BLaER1 treated with 17β-estradiol and CSF1 and Interleukin-3, amounts not matched to agents 10 nM and 100 nM (cell line): Measurements from ENCODE around the gene IL17RD.

Experiments
- H3K27ac ChIP-seq, 11 experiments: shearing (Covaris generic); formaldehyde crosslinking; 2 replicates each; pipeline ENCODE4 v1.8.1; 2022
- H3K27me3 ChIP-seq, 11 experiments: shearing (Covaris generic); formaldehyde crosslinking; 2 replicates each; pipeline ENCODE4 v1.8.1; 2022
- H3K36me3 ChIP-seq, 11 experiments: shearing (Covaris generic); formaldehyde crosslinking; 2 replicates each; pipeline ENCODE4 v1.8.1; 2022
- H3K4me1 ChIP-seq, 10 experiments: shearing (Covaris generic); formaldehyde crosslinking; 2 replicates each; pipeline ENCODE4 v1.8.1; 2022
- H3K4me2 ChIP-seq, 11 experiments: shearing (Covaris generic); formaldehyde crosslinking; 2 replicates each; pipeline ENCODE4 v1.8.1; 2022
- H3K4me3 ChIP-seq, 10 experiments: shearing (Covaris generic); formaldehyde crosslinking; 2 replicates each; pipeline ENCODE4 v1.8.1; 2022
- H3K9ac ChIP-seq, 11 experiments: shearing (Covaris generic); formaldehyde crosslinking; 2 replicates each; pipeline ENCODE4 v1.8.1; 2022
- H3K9me3 ChIP-seq, 11 experiments: shearing (Covaris generic); formaldehyde crosslinking; replicated peaks in 1 of 11; 2 replicates each; pipeline ENCODE4 v1.8.1; 2022
- H4K20me1 ChIP-seq, 11 experiments: shearing (Covaris generic); formaldehyde crosslinking; 2 replicates each; pipeline ENCODE4 v1.8.1; 2022
- Cebpa-rat ChIP-seq, 11 experiments: shearing (Covaris generic); IDR thresholded peaks; 2 replicates each; pipeline ENCODE4 v1.8.1; 2022

Gene IL17RD

GRCh38 chr3:57109437-57110199 is 55.5 kb downstream of the IL17RD start:
- Histone ChIP-seq H3K4me3 (no peak overlapping the region), H3K27me3 (no peaks in the 10 kb centered on the region), H4K20me1 (no peaks in the 10 kb centered on the region), H3K36me3 (no peaks in the 10 kb centered on the region), H3K27ac (no peak overlapping the region), H3K9me3 (no peaks in the 10 kb centered on the region), H3K4me2 (no peak overlapping the region), H3K9ac (no peak overlapping the region), H3K4me1 (no peaks in the 10 kb centered on the region)
- TF ChIP-seq Cebpa-rat (IDR thresholded peaks at IDR 0.05): no peak

GRCh38 chr3:57108684-57109083 is 56.5 kb downstream of the IL17RD start:
- no peak overlapping the region for H3K9ac ChIP-seq
- no peaks in the 10 kb centered on the region for H3K4me1 ChIP-seq
- H3K4me2 ChIP-seq: no peak overlapping the region
- H3K4me3 ChIP-seq: no peak overlapping the region
- no peaks in the 10 kb centered on the region for H3K27me3 ChIP-seq
- H3K27ac ChIP-seq: no peak overlapping the region
- H3K9me3 ChIP-seq: no peaks in the 10 kb centered on the region
- no peak for TF ChIP-seq Cebpa-rat (IDR thresholded peaks at IDR 0.05)
- H4K20me1 ChIP-seq: no peaks in the 10 kb centered on the region
- no peaks in the 10 kb centered on the region for H3K36me3 ChIP-seq

DNA sequence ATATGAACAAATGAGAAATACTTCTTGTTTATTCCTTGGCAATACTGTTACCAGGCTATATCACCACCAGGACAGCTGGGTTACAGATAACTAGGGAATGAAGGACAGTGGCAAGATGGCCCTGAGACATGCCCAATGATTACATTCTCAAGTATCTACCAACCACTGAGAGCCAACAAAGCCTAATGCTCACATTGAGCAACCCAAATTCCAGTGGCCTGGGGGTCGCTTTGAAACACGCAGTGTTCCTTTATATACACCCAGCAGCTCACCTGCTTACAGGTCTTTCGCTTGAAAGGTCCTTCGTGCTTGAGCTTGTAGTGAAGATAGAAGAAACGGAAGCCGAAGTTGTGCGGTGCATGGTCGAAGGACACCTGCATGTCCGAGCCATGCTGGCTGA is 59.6 kb downstream of the IL17RD start:
- Histone ChIP-seq H3K27me3 (no peaks in the 10 kb centered on the region), H3K9ac (no peak overlapping the region), H3K4me3 (no peak overlapping the region), H3K27ac (no peak overlapping the region), H4K20me1 (no peaks in the 10 kb centered on the region), H3K36me3 (no peaks in the 10 kb centered on the region), H3K9me3 (no peaks in the 10 kb centered on the region), H3K4me2 (no peak overlapping the region), H3K4me1 (no peaks in the 10 kb centered on the region)
- TF ChIP-seq Cebpa-rat (IDR thresholded peaks at IDR 0.05): no peak

DNA sequence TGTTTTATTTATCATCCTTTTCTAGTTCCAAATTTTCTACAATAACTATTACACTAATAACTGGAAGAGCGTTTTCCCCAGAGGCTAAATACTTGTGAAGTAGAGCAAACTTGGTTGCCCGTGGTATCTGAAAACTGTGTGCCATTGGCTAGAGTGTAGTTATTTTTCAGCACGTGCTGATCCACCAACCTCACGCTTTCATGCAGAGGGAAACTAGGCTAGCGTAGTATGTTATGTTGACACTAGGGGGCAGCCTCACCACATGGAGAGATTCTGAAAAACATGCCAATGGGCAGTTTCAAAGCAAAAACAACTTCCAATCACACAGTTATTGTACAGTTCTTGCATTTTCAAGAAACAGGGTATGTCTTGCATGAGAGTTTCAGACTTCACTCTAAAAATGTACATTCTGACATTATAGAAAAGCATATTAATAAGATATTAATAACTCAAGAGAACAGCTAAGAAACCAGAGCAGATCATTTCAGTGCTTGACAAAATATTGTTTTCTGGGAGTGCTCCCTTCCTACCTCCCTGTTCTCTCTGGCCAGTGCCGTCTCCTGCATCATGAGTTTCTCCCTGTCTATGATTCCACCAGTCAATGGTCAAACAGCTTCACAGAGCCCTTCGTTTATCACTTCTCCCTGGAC is 65.0 kb downstream of the IL17RD start:
- no peaks in the 10 kb centered on the region for H4K20me1 ChIP-seq
- H3K36me3 ChIP-seq: no peaks in the 10 kb centered on the region
- H3K9me3 ChIP-seq: no peaks in the 10 kb centered on the region
- H3K27ac ChIP-seq: no peak overlapping the region
- peak overlapping the region in 3 of 11 experiments; percentile 27 to 38 (median 29); a peak in 2 of 22 replicates for H3K4me2 ChIP-seq
- H3K4me3 ChIP-seq: no peak overlapping the region
- H3K27me3 ChIP-seq: no peaks in the 10 kb centered on the region
- TF ChIP-seq Cebpa-rat (IDR thresholded peaks at IDR 0.05): no peak
- no peak overlapping the region for H3K9ac ChIP-seq
- H3K4me1 ChIP-seq: 0 out of 20 replicates have a peak, but pooled peaks cover 0 to 5% (median 0%) of the 10 kb centered on the region in 10 experiments

GRCh38 chr3:57098418-57099310 is 66.5 kb downstream of the IL17RD start:
- no peaks in the 10 kb centered on the region for H3K9me3 ChIP-seq
- no peak overlapping the region for H3K9ac ChIP-seq
- peaks cover 0 to 15% (median 0%) of the 10 kb centered on the region in 10 experiments; a peak in 6 of 20 replicates for H3K4me1 ChIP-seq
- no peaks in the 10 kb centered on the region for H3K36me3 ChIP-seq
- H3K27ac ChIP-seq: no peak overlapping the region
- no peak overlapping the region for H3K4me3 ChIP-seq
- no peak for TF ChIP-seq Cebpa-rat (IDR thresholded peaks at IDR 0.05)
- H3K4me2 ChIP-seq: no peak overlapping the region
- H4K20me1 ChIP-seq: no peaks in the 10 kb centered on the region
- H3K27me3 ChIP-seq: no peaks in the 10 kb centered on the region

- no peaks in the 10 kb centered on the region for H3K9me3 ChIP-seq
- H3K27ac ChIP-seq: no peak overlapping the region
- H3K36me3 ChIP-seq: no peaks in the 10 kb centered on the region
- H3K27me3 ChIP-seq: no peaks in the 10 kb centered on the region
- H3K4me2 ChIP-seq: no peak overlapping the region
- no peak overlapping the region for H3K4me3 ChIP-seq
- TF ChIP-seq Cebpa-rat (IDR thresholded peaks at IDR 0.05): no peak
- no peak overlapping the region for H3K9ac ChIP-seq
- peaks cover 0 to 19% (median 0%) of the 10 kb centered on the region in 10 experiments; a peak in 6 of 20 replicates for H3K4me1 ChIP-seq
- no peaks in the 10 kb centered on the region for H4K20me1 ChIP-seq
Measured at GRCh38 chr3:57097536-57097935, 67.6 kb downstream of the IL17RD start.

GRCh38 chr3:57095363-57095762 is 69.8 kb downstream of the IL17RD start:
- no peak for TF ChIP-seq Cebpa-rat (IDR thresholded peaks at IDR 0.05)
- no peaks in the 10 kb centered on the region for H3K36me3 ChIP-seq
- H3K9me3 ChIP-seq: no peaks in the 10 kb centered on the region
- no peaks in the 10 kb centered on the region for H3K27me3 ChIP-seq
- H3K4me1 ChIP-seq: peaks cover 0 to 19% (median 0%) of the 10 kb centered on the region in 10 experiments; a peak in 6 of 20 replicates
- H3K4me3 ChIP-seq: no peak overlapping the region
- H3K4me2 ChIP-seq: no peak overlapping the region
- no peaks in the 10 kb centered on the region for H4K20me1 ChIP-seq
- H3K27ac ChIP-seq: no peak overlapping the region
- H3K9ac ChIP-seq: no peak overlapping the region

DNA sequence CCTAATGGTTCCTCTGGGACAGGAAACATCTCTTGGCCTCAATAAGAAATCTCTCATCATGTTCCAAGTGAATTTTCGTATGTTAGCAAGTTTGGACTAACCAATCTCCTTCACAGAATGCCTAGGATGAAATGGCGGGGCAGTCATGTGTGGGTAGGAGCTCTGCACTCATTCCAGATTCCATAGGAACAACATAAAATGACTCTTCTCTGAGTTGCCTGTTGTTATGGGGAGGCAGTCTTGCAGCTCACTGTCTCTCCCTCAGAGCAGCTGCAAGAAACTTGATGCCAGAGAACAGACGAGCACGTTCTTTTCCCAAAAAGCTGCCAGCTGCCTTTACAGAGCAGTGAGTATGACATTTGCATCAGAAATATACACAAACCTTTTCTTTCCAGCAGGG is 70.6 kb downstream of the IL17RD start:
- no peak overlapping the region for H3K27ac ChIP-seq
- no peaks in the 10 kb centered on the region for H3K36me3 ChIP-seq
- H3K9me3 ChIP-seq: no peaks in the 10 kb centered on the region
- H3K9ac ChIP-seq: no peak overlapping the region
- no peaks in the 10 kb centered on the region for H3K27me3 ChIP-seq
- H3K4me2 ChIP-seq: peak overlapping the region in 3 of 11 experiments; percentile 47 to 66 (median 58); a peak in 5 of 22 replicates
- no peak for TF ChIP-seq Cebpa-rat (IDR thresholded peaks at IDR 0.05)
- peaks cover 0 to 15% (median 0%) of the 10 kb centered on the region in 10 experiments; a peak in 6 of 20 replicates for H3K4me1 ChIP-seq
- H3K4me3 ChIP-seq: no peak overlapping the region
- no peaks in the 10 kb centered on the region for H4K20me1 ChIP-seq

DNA sequence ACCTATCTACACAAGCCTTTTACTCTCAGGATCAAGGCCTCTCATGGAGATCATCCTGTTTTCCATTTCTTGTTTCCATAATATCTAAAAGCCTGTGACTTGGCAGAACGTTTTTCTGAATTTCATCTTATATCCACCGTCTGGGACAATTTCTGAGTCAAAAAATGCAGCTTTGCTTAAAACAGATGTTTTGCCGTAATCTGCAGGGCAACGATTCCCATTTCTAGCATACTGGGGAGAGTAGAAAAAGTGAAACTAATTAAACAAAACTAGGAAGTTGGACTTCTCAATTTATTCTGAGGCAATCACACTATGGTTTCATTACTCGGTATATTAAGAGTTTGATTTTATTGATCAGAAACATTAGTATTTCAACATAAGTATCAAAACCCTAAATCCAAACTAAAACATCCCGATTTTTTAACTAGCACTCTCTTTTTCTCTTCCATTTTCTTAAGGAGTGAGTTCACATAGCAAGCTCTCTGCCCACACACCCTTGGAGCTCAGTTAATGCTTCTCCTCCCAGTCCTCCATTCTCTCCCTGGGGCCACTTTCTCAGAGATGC is 71.1 kb downstream of the IL17RD start:
- Histone ChIP-seq H3K9ac (no peak overlapping the region), H3K4me3 (no peak overlapping the region), H4K20me1 (no peaks in the 10 kb centered on the region), H3K9me3 (no peaks in the 10 kb centered on the region), H3K4me2 (peak overlapping the region in 3 of 11 experiments; percentile 47 to 66 (median 58); a peak in 5 of 22 replicates), H3K27ac (no peak overlapping the region), H3K27me3 (no peaks in the 10 kb centered on the region), H3K36me3 (no peaks in the 10 kb centered on the region), H3K4me1 (peaks cover 0 to 14% (median 0%) of the 10 kb centered on the region in 10 experiments; a peak in 6 of 20 replicates)
- TF ChIP-seq Cebpa-rat (IDR thresholded peaks at IDR 0.05): no peak
